ENCODE measurements around the gene GABRP. TPM values are rescaled to one million over a fixed set of nuclear protein-coding genes. Genes with fewer than 3 reads are reported as not detected.
"Not testable (repeated sequence)": the region's sequence is repeated elsewhere in the genome, so short reads cannot be mapped to it uniquely, and the experiment has no call there.

GABRP gene
- total and polyA plus RNA-seq, 5 donors = 0.11 TPM; not detected in 4

GRCh38 chr5:170833981-170834380 is 50.5 kb downstream of the GABRP start:
- H3K9me3 ChIP-seq (ENCODE audit: control insufficient read depth, low read length); H3K27ac ChIP-seq (ENCODE audit: low read length); DNase-seq; H3K4me3 ChIP-seq (ENCODE audit: low read length); H3K4me1 ChIP-seq (ENCODE audit: control insufficient read depth, insufficient read depth, low read length); H3K27me3 ChIP-seq (ENCODE audit: control insufficient read depth, insufficient read depth); ATAC-seq; intact Hi-C loops (cut with DNase I): not testable (repeated sequence)
- WGBS = 94% methylated on average over 2 of the region's 2 CpGs

GRCh38 chr5:170836226-170836625 is 52.7 kb downstream of the GABRP start:
- no peak for ATAC-seq
- Histone ChIP-seq H3K9me3 (ENCODE audit: control insufficient read depth, low read length) (no peaks in the 10 kb centered on the region), H3K27ac (ENCODE audit: low read length) (no peak overlapping the region), H3K4me3 (ENCODE audit: low read length) (no peak overlapping the region), H3K4me1 (ENCODE audit: control insufficient read depth, insufficient read depth, low read length) (no peaks in the 10 kb centered on the region), H3K27me3 (ENCODE audit: control insufficient read depth, insufficient read depth) (no peaks in the 10 kb centered on the region)
- 81% methylated on average over 4 of the region's 4 CpGs for WGBS
- no peak for DNase-seq
- intact Hi-C loops (cut with DNase I) = no loop called here

GRCh38 chr5:170843870-170844269 is 60.3 kb downstream of the GABRP start:
- no peak for ATAC-seq
- H3K27ac ChIP-seq (ENCODE audit: low read length) = no peak overlapping the region
- no peaks in the 10 kb centered on the region for H3K27me3 ChIP-seq (ENCODE audit: control insufficient read depth, insufficient read depth)
- no peaks in the 10 kb centered on the region for H3K4me1 ChIP-seq (ENCODE audit: control insufficient read depth, insufficient read depth, low read length)
- intact Hi-C loops (cut with DNase I) = no loop called here
- 83% methylated on average over 2 of the region's 2 CpGs for WGBS
- no peak overlapping the region for H3K4me3 ChIP-seq (ENCODE audit: low read length)
- no peaks in the 10 kb centered on the region for H3K9me3 ChIP-seq (ENCODE audit: control insufficient read depth, low read length)
- DNase-seq = no peak

GRCh38 chr5:170844651-170845050 is 61.1 kb downstream of the GABRP start:
- no peak for DNase-seq
- no peak overlapping the region for H3K4me3 ChIP-seq (ENCODE audit: low read length)
- H3K27ac ChIP-seq (ENCODE audit: low read length) = no peak overlapping the region
- ATAC-seq = no peak
- H3K4me1 ChIP-seq (ENCODE audit: control insufficient read depth, insufficient read depth, low read length) = no peaks in the 10 kb centered on the region
- intact Hi-C loops (cut with DNase I) = no loop called here
- H3K9me3 ChIP-seq (ENCODE audit: control insufficient read depth, low read length) = no peaks in the 10 kb centered on the region
- WGBS = 65% methylated on average over 2 of the region's 2 CpGs
- H3K27me3 ChIP-seq (ENCODE audit: control insufficient read depth, insufficient read depth) = no peaks in the 10 kb centered on the region

GRCh38 chr5:170846416-170846815 is 62.9 kb downstream of the GABRP start:
- Histone ChIP-seq H3K27me3 (ENCODE audit: control insufficient read depth, insufficient read depth) (no peaks in the 10 kb centered on the region), H3K9me3 (ENCODE audit: control insufficient read depth, low read length) (no peaks in the 10 kb centered on the region), H3K4me3 (ENCODE audit: low read length) (no peak overlapping the region), H3K27ac (ENCODE audit: low read length) (no peak overlapping the region), H3K4me1 (ENCODE audit: control insufficient read depth, insufficient read depth, low read length) (no peaks in the 10 kb centered on the region)
- intact Hi-C loops (cut with DNase I) = no loop called here
- no peak for ATAC-seq
- no peak for DNase-seq

- no peak for DNase-seq
- ATAC-seq = no peak
- Histone ChIP-seq H3K9me3 (ENCODE audit: control insufficient read depth, low read length) (no peaks in the 10 kb centered on the region), H3K27me3 (ENCODE audit: control insufficient read depth, insufficient read depth) (no peaks in the 10 kb centered on the region), H3K27ac (ENCODE audit: low read length) (no peak overlapping the region), H3K4me1 (ENCODE audit: control insufficient read depth, insufficient read depth, low read length) (no peaks in the 10 kb centered on the region), H3K4me3 (ENCODE audit: low read length) (no peak overlapping the region)
- intact Hi-C loops (cut with DNase I) = no loop called here
These were observed 63.3 kb downstream of the GABRP start for GRCh38 chr5:170846846-170847245.

- no peak for DNase-seq
- no peak overlapping the region for H3K4me3 ChIP-seq (ENCODE audit: low read length)
- intact Hi-C loops (cut with DNase I) = no loop called here
- 80% methylated on average over 5 of the region's 5 CpGs for WGBS
- H3K4me1 ChIP-seq (ENCODE audit: control insufficient read depth, insufficient read depth, low read length) = no peaks in the 10 kb centered on the region
- no peaks in the 10 kb centered on the region for H3K9me3 ChIP-seq (ENCODE audit: control insufficient read depth, low read length)
- no peaks in the 10 kb centered on the region for H3K27me3 ChIP-seq (ENCODE audit: control insufficient read depth, insufficient read depth)
- no peak overlapping the region for H3K27ac ChIP-seq (ENCODE audit: low read length)
- ATAC-seq = no peak
These were observed 64.5 kb downstream of the GABRP start for GRCh38 chr5:170848033-170848432.

- Histone ChIP-seq H3K9me3 (ENCODE audit: control insufficient read depth, low read length) (no peaks in the 10 kb centered on the region), H3K27ac (ENCODE audit: low read length) (no peak overlapping the region), H3K27me3 (ENCODE audit: control insufficient read depth, insufficient read depth) (no peaks in the 10 kb centered on the region), H3K4me3 (ENCODE audit: low read length) (no peak overlapping the region), H3K4me1 (ENCODE audit: control insufficient read depth, insufficient read depth, low read length) (no peaks in the 10 kb centered on the region)
- WGBS = 73% methylated on average over 2 of the region's 2 CpGs
- ATAC-seq = no peak
- intact Hi-C loops (cut with DNase I) = no loop called here
- no peak for DNase-seq
These were observed 65.8 kb downstream of the GABRP start for GRCh38 chr5:170849374-170849773.

GRCh38 chr5:170854566-170854965 is 71.0 kb downstream of the GABRP start:
- Histone ChIP-seq H3K27ac (ENCODE audit: low read length) (no peak overlapping the region), H3K27me3 (ENCODE audit: control insufficient read depth, insufficient read depth) (no peaks in the 10 kb centered on the region), H3K4me3 (ENCODE audit: low read length) (no peak overlapping the region), H3K4me1 (ENCODE audit: control insufficient read depth, insufficient read depth, low read length) (no peaks in the 10 kb centered on the region), H3K9me3 (ENCODE audit: control insufficient read depth, low read length) (peaks cover 1% of the 10 kb centered on the region)
- WGBS = 64% methylated on average over 6 of the region's 6 CpGs
- ATAC-seq = no peak
- intact Hi-C loops (cut with DNase I) = no loop called here
- DNase-seq = no peak

GRCh38 chr5:170857066-170857465 is 73.5 kb downstream of the GABRP start:
- intact Hi-C loops (cut with DNase I) = no loop called here
- WGBS = 89% methylated on average over 2 of the region's 2 CpGs
- ATAC-seq = no peak

GRCh38 chr5:170860415-170860814 is 76.9 kb downstream of the GABRP start:
- peaks cover 1% of the 10 kb centered on the region for H3K9me3 ChIP-seq (ENCODE audit: control insufficient read depth, low read length)
- DNase-seq (no peak), ATAC-seq (no peak)
- intact Hi-C loops (cut with DNase I) = no loop called here
- H3K4me3 ChIP-seq (ENCODE audit: low read length) = no peak overlapping the region
- H3K4me1 ChIP-seq (ENCODE audit: control insufficient read depth, insufficient read depth, low read length) = peaks cover 1% of the 10 kb centered on the region
- H3K27me3 ChIP-seq (ENCODE audit: control insufficient read depth, insufficient read depth) = no peaks in the 10 kb centered on the region
- no peak overlapping the region for H3K27ac ChIP-seq (ENCODE audit: low read length)

More at GRCh38 chr5:170857066-170857465, 73.5 kb downstream of the GABRP start:
- H3K27ac ChIP-seq (ENCODE audit: low read length) = no peak overlapping the region
- no peak overlapping the region for H3K4me3 ChIP-seq (ENCODE audit: low read length)
- H3K27me3 ChIP-seq (ENCODE audit: control insufficient read depth, insufficient read depth) = no peaks in the 10 kb centered on the region
- DNase-seq = no peak
- no peaks in the 10 kb centered on the region for H3K4me1 ChIP-seq (ENCODE audit: control insufficient read depth, insufficient read depth, low read length)
- peaks cover 1% of the 10 kb centered on the region for H3K9me3 ChIP-seq (ENCODE audit: control insufficient read depth, low read length)

- H3K4me1 ChIP-seq (ENCODE audit: control insufficient read depth, insufficient read depth, low read length) = peaks cover 1% of the 10 kb centered on the region
- intact Hi-C loops (cut with DNase I) = no loop called here
These were observed 77.5 kb downstream of the GABRP start for GRCh38 chr5:170860818-170861666.

More at GRCh38 chr5:170860818-170861666, 77.5 kb downstream of the GABRP start:
- peaks cover 1% of the 10 kb centered on the region for H3K9me3 ChIP-seq (ENCODE audit: control insufficient read depth, low read length)
- peak overlapping the region; percentile 81 for H3K4me3 ChIP-seq (ENCODE audit: low read length)
- H3K27ac ChIP-seq (ENCODE audit: low read length) = no peak overlapping the region
- no peak for ATAC-seq
- no peaks in the 10 kb centered on the region for H3K27me3 ChIP-seq (ENCODE audit: control insufficient read depth, insufficient read depth)
- 92% methylated on average over 5 of the region's 5 CpGs for WGBS
- DNase-seq = no peak

All from right cardiac atrium (tissue), 5 donors.